K562 treated with DMSO at 1 percent for 48 hours (cell line): Measurements from ENCODE around the gene ZNF441. TPM values are rescaled to one million over a fixed set of nuclear protein-coding genes. Genes with fewer than 3 reads are reported as not detected.

Source experiments
- total RNA-seq: library from RNA; unstranded; fragments of 300-600 nt; gene quantifications from 2 replicates; pipeline ENCODE4 v1.2.3, GENCODE V29; 2022; ENCODE audit warnings: low replicate concordance; ENCODE audit errors: extremely low read depth

The ZNF441 gene
- total RNA-seq: not detected in 2 replicates

GRCh38 chr19:11766597-11767591 is at the start of gene ZNF441:
ZNF441 (plus strand) TSS chr19:11767000; CDS start chr19:11767194, 194 bp downstream.

GRCh38 chr19:11738746-11739620 is 27.8 kb upstream of the ZNF441 start, which contains the start of gene ZNF823:
ZNF823 (minus strand) TSS chr19:11738946; CDS start chr19:11738819, 127 bp downstream.

GRCh38 chr19:11798391-11799330 is 31.9 kb downstream of the ZNF441 start, which contains the start of gene ZNF491:
ZNF491 (plus strand) TSS chr19:11798523; CDS start chr19:11805954, 7,431 bp downstream.

GRCh38 chr19:11814029-11814699 is 47.4 kb downstream of the ZNF441 start, which contains the start of gene ZNF440:
ZNF440 (plus strand) TSS chr19:11814273; CDS start chr19:11814448, 175 bp downstream.

Other genes starting within 250 kb of the ZNF441 start
- gene ECSIT, start 237.9 kb upstream of the ZNF441 start, total RNA-seq: not detected in 2 replicates
- gene CNN1, start 228.1 kb upstream of the ZNF441 start, total RNA-seq: not detected in 2 replicates
- not detected in 2 replicates for gene ELOF1, start 207.8 kb upstream of the ZNF441 start, total RNA-seq
- not detected in 2 replicates for gene ACP5, start 189.4 kb upstream of the ZNF441 start, total RNA-seq
- gene ZNF627, start 169.5 kb upstream of the ZNF441 start, total RNA-seq: not detected in 2 replicates
- gene ZNF823, start 28.1 kb upstream of the ZNF441 start, total RNA-seq: not detected in 2 replicates
- not detected in 2 replicates for gene ZNF491, start 31.5 kb downstream of the ZNF441 start, total RNA-seq
- not detected in 2 replicates for gene ZNF440, start 47.3 kb downstream of the ZNF441 start, total RNA-seq
- not detected in 2 replicates for gene ZNF439, start 81.7 kb downstream of the ZNF441 start, total RNA-seq
- not detected in 2 replicates for gene ZNF69, start 120.8 kb downstream of the ZNF441 start, total RNA-seq
- not detected in 2 replicates for gene ZNF700, start 158.1 kb downstream of the ZNF441 start, total RNA-seq
- gene ZNF763, start 198.0 kb downstream of the ZNF441 start, total RNA-seq: not detected in 2 replicates